Parathyroid adenoma (tissue), 2 donors: ENCODE results near the gene D2HGDH.
"Not testable (repeated sequence)": the region's sequence is repeated elsewhere in the genome, so short reads cannot be mapped to it uniquely, and the experiment has no call there.

Experiments
- H2AFZ ChIP-seq: fragments of 300-600 bp; sonication (generic); one replicate; pipeline ENCODE4 v1.7.0; 2017; ENCODE audit warnings: antibody characterized with exemption, mild to moderate bottlenecking
- H3K27ac ChIP-seq: fragments of 300-600 bp; sonication (generic); one replicate; pipeline ENCODE4 v1.7.0; 2017
- H3K27me3 ChIP-seq: fragments of 300-600 bp; sonication (generic); one replicate; pipeline ENCODE4 v1.7.0; 2017; ENCODE audit warnings: low read length; ENCODE audit not compliant: control insufficient read depth, insufficient read depth
- H3K36me3 ChIP-seq: fragments of 300-600 bp; sonication (generic); one replicate; pipeline ENCODE4 v1.7.0; 2017; ENCODE audit warnings: low read length; ENCODE audit not compliant: control insufficient read depth, insufficient read depth
- H3K4me1 ChIP-seq: fragments of 300-600 bp; sonication (generic); one replicate; pipeline ENCODE4 v1.7.0; 2017; ENCODE audit warnings: control low read depth
- H3K4me2 ChIP-seq: fragments of 300-600 bp; sonication (generic); one replicate; pipeline ENCODE4 v1.7.0; 2017; ENCODE audit warnings: low read length
- H3K4me3 ChIP-seq: fragments of 300-600 bp; sonication (generic); one replicate; pipeline ENCODE4 v1.7.0; 2017; ENCODE audit warnings: low read depth, low read length
- H3K79me2 ChIP-seq: fragments of 300-600 bp; sonication (generic); one replicate; pipeline ENCODE4 v1.7.0; 2017; ENCODE audit warnings: control low read depth
- H3K9ac ChIP-seq: fragments of 300-600 bp; sonication (generic); one replicate; pipeline ENCODE4 v1.7.0; 2017; ENCODE audit warnings: mild to moderate bottlenecking
- H3K9me3 ChIP-seq: fragments of 300-600 bp; sonication (generic); one replicate; pipeline ENCODE4 v1.7.0; 2017; ENCODE audit warnings: low read length; ENCODE audit not compliant: control insufficient read depth
- TF ChIP-seq, protein P1 (sequence below): fragments of 300-600 bp; sonication (generic); IDR thresholded peaks from one replicate; pipeline ENCODE4 v1.7.0; 2017; ENCODE audit warnings: antibody characterized with exemption, mild to moderate bottlenecking
- donor health status: primary hyperparathyroidism.

D2HGDH gene

DNA sequence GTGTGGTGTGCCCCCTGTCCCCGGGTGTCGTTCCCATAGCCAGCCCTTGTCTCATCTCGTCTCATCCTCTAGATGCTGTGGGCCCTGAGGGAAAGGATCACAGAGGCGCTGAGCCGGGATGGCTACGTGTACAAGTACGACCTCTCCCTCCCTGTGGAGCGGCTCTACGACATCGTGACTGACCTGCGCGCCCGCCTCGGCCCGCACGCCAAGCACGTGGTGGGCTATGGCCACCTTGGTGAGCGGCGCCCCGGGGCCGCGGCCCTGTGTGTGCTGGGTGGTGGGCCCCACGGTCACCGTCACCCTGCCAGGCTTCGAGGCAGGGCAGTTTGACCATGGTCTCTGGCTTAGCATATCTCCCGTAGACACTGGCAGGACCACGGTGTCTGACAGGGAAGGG, 21.3 kb downstream of the D2HGDH start:
- H3K9me3 ChIP-seq, result no peaks in the 10 kb centered on the region
- no peaks in the 10 kb centered on the region for H3K36me3 ChIP-seq
- H3K4me2 ChIP-seq, result no peak overlapping the region
- no peak overlapping the region for H3K9ac ChIP-seq
- H2AFZ ChIP-seq, result no peak overlapping the region
- H3K4me1 ChIP-seq, result peaks cover 5% of the 10 kb centered on the region
- TF ChIP-seq, protein P1, sequence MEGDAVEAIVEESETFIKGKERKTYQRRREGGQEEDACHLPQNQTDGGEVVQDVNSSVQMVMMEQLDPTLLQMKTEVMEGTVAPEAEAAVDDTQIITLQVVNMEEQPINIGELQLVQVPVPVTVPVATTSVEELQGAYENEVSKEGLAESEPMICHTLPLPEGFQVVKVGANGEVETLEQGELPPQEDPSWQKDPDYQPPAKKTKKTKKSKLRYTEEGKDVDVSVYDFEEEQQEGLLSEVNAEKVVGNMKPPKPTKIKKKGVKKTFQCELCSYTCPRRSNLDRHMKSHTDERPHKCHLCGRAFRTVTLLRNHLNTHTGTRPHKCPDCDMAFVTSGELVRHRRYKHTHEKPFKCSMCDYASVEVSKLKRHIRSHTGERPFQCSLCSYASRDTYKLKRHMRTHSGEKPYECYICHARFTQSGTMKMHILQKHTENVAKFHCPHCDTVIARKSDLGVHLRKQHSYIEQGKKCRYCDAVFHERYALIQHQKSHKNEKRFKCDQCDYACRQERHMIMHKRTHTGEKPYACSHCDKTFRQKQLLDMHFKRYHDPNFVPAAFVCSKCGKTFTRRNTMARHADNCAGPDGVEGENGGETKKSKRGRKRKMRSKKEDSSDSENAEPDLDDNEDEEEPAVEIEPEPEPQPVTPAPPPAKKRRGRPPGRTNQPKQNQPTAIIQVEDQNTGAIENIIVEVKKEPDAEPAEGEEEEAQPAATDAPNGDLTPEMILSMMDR, result no peak
- H3K4me3 ChIP-seq, result no peak overlapping the region
- H3K27me3 ChIP-seq, result no peaks in the 10 kb centered on the region
- H3K79me2 ChIP-seq, result no peaks in the 10 kb centered on the region
- H3K27ac ChIP-seq, result no peak overlapping the region

DNA sequence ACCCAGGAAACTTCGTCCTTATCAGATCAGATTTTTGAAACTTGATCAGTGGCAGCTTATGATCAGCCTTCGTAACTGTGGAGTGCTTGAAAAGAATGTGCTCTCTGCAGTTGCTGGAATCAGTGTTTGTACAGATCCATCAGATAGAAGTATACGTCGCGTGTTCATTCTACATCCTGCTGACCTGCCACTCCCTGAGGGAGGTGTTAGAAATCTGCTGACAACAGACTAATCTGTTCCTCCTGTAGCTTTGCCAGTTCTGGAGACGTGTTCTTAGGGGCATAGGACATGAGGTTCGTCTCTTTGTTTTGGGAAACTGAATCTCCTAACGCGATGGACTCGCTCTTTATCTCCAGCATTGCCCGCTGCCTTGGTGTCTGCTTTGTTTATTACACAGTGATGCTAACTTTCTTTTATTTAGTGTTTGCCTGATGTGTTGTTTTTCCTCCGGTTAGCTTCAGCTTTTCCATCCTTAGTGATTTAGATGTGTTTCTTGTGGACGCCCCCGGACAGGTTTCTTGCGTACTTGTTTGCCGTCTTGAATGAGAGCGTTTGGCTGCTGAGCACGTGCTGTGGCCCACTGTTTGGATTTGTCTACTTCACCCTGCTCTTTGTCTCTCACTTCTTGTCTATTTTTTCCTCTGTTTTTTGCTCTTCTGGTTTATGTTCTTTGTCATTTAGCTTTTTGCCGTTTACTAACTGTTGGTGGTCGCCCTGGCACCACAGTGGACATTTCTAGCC, 24.8 kb downstream of the D2HGDH start:
- Histone ChIP-seq H3K79me2 (no peaks in the 10 kb centered on the region), H3K27ac (peak overlapping the region; percentile 66), H3K4me1 (peaks cover 12% of the 10 kb centered on the region), H3K27me3 (no peaks in the 10 kb centered on the region), H3K4me2 (peak overlapping the region; percentile 44), H3K4me3 (peak overlapping the region; percentile 19), H2AFZ (peak overlapping the region; percentile 5), H3K36me3 (no peaks in the 10 kb centered on the region), H3K9ac (no peak overlapping the region), H3K9me3 (no peaks in the 10 kb centered on the region)
- TF ChIP-seq, protein P1, result no peak

DNA sequence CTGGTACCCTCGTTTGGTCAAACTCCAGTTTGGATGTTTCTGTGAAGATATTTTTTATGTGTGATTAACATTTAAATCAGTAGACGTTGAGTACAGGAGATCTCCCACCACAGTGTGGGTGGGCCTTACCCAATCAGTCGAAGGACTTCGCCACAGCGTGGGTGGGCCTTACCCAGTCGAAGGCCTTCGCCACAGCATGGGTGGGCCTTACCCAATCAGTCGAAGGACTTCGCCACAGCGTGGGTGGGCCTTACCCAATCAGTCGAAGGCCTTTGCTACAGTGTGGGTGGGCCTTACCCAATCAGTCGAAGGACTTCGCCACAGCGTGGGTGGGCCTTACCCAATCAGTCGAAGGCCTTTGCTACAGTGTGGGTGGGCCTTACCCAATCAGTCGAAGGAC, 25.5 kb downstream of the D2HGDH start:
- H3K4me1 ChIP-seq, result peaks cover 12% of the 10 kb centered on the region
- H3K9me3 ChIP-seq, H3K9ac ChIP-seq, H3K27me3 ChIP-seq, H2AFZ ChIP-seq, H3K79me2 ChIP-seq, H3K36me3 ChIP-seq: not testable (repeated sequence)
- peak overlapping the region; percentile 44 for H3K4me2 ChIP-seq
- H3K27ac ChIP-seq, result peak overlapping the region; percentile 66
- peak overlapping the region; percentile 19 for H3K4me3 ChIP-seq

DNA sequence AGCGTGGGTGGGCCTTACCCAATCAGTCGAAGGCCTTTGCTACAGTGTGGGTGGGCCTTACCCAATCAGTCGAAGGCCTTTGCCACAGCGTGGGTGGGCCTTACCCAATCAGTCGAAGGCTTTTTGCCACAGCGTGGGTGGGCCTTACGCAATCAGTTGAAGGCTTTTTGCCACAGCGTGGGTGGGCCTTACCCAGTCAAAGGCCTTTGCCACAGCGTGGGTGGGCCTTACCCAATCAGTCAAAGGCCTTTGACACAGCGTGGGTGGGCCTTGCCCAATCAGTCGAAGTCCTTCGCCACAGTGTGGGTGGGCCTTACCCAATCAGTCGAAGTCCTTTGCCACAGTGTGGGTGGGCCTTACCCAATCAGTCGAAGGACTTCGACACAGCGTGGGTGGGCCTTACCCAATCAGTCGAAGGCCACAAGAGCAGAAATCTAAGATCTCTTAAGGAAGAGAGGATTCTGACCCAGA, 25.9 kb downstream of the D2HGDH start:
- H3K4me1 ChIP-seq, result peaks cover 12% of the 10 kb centered on the region
- no peak overlapping the region for H3K27ac ChIP-seq
- no peak overlapping the region for H3K4me3 ChIP-seq
- H2AFZ ChIP-seq, result no peak overlapping the region
- H3K4me2 ChIP-seq, result no peak overlapping the region
- no peaks in the 10 kb centered on the region for H3K9me3 ChIP-seq
- no peaks in the 10 kb centered on the region for H3K27me3 ChIP-seq
- no peaks in the 10 kb centered on the region for H3K79me2 ChIP-seq
- H3K9ac ChIP-seq, result no peak overlapping the region
- H3K36me3 ChIP-seq, result no peaks in the 10 kb centered on the region
- TF ChIP-seq, protein P1, result no peak

DNA sequence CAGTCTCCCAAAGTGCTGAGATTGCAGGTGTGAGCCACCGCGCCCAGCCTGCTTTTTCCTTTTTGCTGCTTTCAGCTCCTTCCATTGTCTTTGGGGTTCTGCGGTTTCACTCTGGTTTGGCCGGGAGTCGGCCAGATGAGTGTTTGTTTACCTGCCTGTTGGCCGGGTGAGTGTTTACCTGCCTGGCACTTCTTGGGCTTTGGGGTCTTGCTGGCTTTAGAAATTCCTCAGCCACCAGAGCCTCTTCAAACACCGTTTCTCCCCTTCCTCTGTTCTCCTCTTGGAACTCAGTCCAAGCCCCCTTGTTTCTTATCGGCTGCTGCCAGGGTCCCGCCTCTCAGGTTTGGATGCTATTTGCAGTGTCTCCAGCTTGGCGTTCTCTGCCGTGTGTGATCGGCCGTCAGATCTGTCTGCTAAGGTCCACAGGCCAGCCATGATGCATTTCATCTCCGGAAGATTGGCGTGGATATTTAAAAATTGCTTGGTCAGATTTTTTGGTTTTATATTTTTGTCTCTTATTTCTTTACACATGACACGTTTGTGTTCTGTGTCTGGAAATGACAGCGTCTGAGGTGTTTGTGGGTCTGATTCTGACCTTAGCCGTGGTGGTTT, 28.0 kb downstream of the D2HGDH start:
- no peaks in the 10 kb centered on the region for H3K9me3 ChIP-seq
- H3K79me2 ChIP-seq, result no peaks in the 10 kb centered on the region
- TF ChIP-seq, protein P1, result no peak
- H3K27ac ChIP-seq, result no peak overlapping the region
- H3K9ac ChIP-seq, result no peak overlapping the region
- peak overlapping the region; percentile 66 for H3K4me2 ChIP-seq
- no peaks in the 10 kb centered on the region for H3K27me3 ChIP-seq
- H2AFZ ChIP-seq, result peak overlapping the region; percentile 30
- H3K4me3 ChIP-seq, result peak overlapping the region; percentile 42
- peaks cover 12% of the 10 kb centered on the region for H3K4me1 ChIP-seq
- no peaks in the 10 kb centered on the region for H3K36me3 ChIP-seq
